Epithelial cell of esophagus (primary cell): ENCODE results near the gene PEX3.

ENCODE experiments used
- DNase-seq: peaks from one replicate; pipeline ENCODE4 v3.0.0; 2010; ENCODE audit warnings: low read depth
- H3K4me3 ChIP-seq: 2 replicates; pipeline ENCODE4 v1.5.1; 2011; ENCODE audit warnings: mild to moderate bottlenecking, low read length, control low read depth
- TF ChIP-seq, protein P1 (sequence below): IDR thresholded peaks from 2 replicates; pipeline ENCODE4 v1.5.1; 2011; ENCODE audit warnings: low read depth, mild to moderate bottlenecking, low read length, control low read depth, inconsistent platforms; ENCODE audit not compliant: insufficient read depth; ENCODE audit errors: missing control alignments

PEX3 gene

DNA sequence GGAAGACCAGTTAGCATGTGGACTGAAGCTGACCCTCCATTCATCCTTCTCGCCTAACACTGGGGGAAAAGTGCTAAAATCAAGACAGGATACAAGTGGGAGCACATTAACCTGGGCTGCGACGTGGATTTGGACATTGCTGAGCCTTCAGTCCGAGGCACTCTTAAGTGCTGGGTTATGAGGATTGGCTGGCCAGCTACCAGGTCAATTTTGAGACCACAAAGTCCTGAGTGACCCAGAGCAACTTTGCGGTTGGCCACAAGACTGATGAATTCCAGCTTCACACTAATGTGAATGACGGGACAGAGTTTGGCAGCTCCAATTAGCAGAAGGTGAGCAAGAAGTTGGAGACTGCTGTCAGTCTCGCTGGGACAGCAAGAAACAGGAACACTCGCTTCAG lies 40.2 kb downstream of the PEX3 start:
- TF ChIP-seq, protein P1, sequence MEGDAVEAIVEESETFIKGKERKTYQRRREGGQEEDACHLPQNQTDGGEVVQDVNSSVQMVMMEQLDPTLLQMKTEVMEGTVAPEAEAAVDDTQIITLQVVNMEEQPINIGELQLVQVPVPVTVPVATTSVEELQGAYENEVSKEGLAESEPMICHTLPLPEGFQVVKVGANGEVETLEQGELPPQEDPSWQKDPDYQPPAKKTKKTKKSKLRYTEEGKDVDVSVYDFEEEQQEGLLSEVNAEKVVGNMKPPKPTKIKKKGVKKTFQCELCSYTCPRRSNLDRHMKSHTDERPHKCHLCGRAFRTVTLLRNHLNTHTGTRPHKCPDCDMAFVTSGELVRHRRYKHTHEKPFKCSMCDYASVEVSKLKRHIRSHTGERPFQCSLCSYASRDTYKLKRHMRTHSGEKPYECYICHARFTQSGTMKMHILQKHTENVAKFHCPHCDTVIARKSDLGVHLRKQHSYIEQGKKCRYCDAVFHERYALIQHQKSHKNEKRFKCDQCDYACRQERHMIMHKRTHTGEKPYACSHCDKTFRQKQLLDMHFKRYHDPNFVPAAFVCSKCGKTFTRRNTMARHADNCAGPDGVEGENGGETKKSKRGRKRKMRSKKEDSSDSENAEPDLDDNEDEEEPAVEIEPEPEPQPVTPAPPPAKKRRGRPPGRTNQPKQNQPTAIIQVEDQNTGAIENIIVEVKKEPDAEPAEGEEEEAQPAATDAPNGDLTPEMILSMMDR = no peak

DNA sequence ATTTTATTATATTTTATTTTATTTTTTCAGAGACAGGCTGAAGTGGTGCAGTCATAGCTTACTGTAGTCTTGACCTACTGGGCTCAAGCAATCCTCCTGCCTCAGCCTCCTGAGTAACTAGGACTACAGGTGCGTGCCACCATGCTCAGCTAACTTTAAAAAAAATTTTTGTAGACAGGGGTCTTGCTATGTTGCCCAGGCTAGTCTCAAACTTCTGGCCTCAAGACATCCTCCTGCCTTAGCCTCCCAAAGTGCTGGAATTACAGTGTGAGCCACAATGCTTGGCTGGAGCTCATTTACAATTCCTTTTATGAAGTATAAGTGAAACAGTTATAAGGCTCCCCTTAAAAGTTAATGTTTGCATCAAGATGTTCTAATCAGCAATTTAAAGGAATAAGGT lies 46.4 kb downstream of the PEX3 start:
- TF ChIP-seq, protein P1 = no peak
- no peak overlapping the region for H3K4me3 ChIP-seq
- no peak for DNase-seq

More for the DNA sequence above, 40.2 kb downstream of the PEX3 start:
- no peak for DNase-seq
- H3K4me3 ChIP-seq = no peak overlapping the region

- TF ChIP-seq, protein P1 = no peak
- DNase-seq = no peak
- H3K4me3 ChIP-seq = no peak overlapping the region
Measured at GRCh38 chr6:143498428-143498827, 47.8 kb downstream of the PEX3 start.

GRCh38 chr6:143501851-143502250 lies 51.2 kb downstream of the PEX3 start:
- DNase-seq = no peak
- TF ChIP-seq, protein P1 = no peak
- H3K4me3 ChIP-seq = no peak overlapping the region

DNA sequence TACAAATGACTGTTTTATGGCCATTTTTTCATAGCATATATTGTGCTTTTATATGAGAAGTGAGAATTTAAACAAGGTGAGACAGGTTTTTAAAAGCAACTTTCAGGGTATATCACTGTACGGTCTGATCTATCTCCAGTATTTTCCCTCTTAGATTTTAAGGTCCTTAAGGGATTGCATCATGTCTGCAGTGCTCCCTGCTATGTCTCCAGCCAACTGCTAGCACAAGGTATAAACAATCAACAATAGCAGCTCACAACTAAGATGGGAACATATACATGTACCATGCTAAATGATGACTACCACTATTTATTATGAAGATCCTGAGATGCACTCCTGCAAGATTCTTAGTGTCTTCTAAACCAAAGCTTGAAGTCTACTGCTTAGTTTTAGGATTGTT lies 53.8 kb downstream of the PEX3 start:
- TF ChIP-seq, protein P1 = no peak
- H3K4me3 ChIP-seq = no peak overlapping the region
- no peak for DNase-seq

DNA sequence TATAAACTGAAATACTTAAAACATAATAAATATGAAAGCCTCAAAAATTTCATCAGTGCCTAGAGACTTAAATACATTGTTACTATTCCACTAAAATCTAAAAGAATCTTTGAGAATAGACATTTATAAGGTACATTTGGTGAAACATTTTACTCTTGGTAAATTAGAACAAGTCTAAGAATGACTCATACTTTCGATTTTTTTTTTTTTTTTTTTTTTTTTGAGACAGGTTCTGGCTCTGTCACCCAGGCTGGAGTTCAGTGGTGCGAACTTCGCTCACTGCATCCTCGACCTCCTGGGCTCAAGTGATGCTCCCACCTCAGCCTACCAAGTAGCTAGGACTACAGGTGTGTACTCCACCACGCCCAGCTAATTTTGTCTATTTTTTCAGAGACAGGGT lies 54.5 kb downstream of the PEX3 start:
- DNase-seq = no peak
- no peak overlapping the region for H3K4me3 ChIP-seq
- TF ChIP-seq, protein P1 = no peak

GRCh38 chr6:143505537-143505936 lies 54.9 kb downstream of the PEX3 start:
- DNase-seq = no peak
- H3K4me3 ChIP-seq = no peak overlapping the region
- TF ChIP-seq, protein P1 = no peak
